Lung (tissue), 4 donors: ENCODE data around the gene PPIH. TPM values are rescaled to one million over a fixed set of nuclear protein-coding genes. Genes with fewer than 3 reads are reported as not detected.

Experiments used
- polyA plus RNA-seq, 2 donors: library from polyadenylated mRNA; stranded (reverse); fragments of 200-250 nt; gene quantifications; one replicate each; pipeline ENCODE4 v1.2.1, GENCODE V29; 2013
- total RNA-seq, 2 donors: library from RNA; depleted of rRNA in 1 of 2; stranded (reverse); fragments of >200 nt in 1 of 2; gene quantifications; one replicate each; pipeline ENCODE4 v1.2.1, GENCODE V29; 2014 to 2021
- donor health status: Bipolar disorder and iron deficiency.
- donor health status: healthy.
- donor health status: DM: yes; HTN: yes; CAD: no.

The PPIH gene
- total and polyA plus RNA-seq, 4 donors: 28.6 to 68.1 (median 31.4) TPM

Other genes starting within 250 kb of the PPIH start
- 1 to 10 TPM; 6.6 to 9.1 TPM for gene ZMYND12, start 202.4 kb upstream of the PPIH start, total RNA-seq
- gene ZMYND12, start 202.4 kb upstream of the PPIH start, polyA plus RNA-seq: 1 to 10 TPM; 3.9 to 5.4 TPM
- 10 to 100 TPM; 33.0 to 63.5 TPM for gene PPCS, start 201.9 kb upstream of the PPIH start, total RNA-seq
- gene PPCS, start 201.9 kb upstream of the PPIH start, polyA plus RNA-seq: 100 to 1,000 TPM in 1 of 2 donors, 10 to 100 TPM in 1; 60.4 to 103 TPM
- 10 to 100 TPM; 13.5 to 21.4 TPM for gene CCDC30, start 195.1 kb upstream of the PPIH start, total RNA-seq
- gene CCDC30, start 195.1 kb upstream of the PPIH start, polyA plus RNA-seq: 1 to 10 TPM; 1.5 to 5.0 TPM
- gene YBX1, start 24.0 kb downstream of the PPIH start, total RNA-seq: 100 to 1,000 TPM; 298 to 617 TPM
- 100 to 1,000 TPM; 560 to 617 TPM for gene YBX1, start 24.0 kb downstream of the PPIH start, polyA plus RNA-seq
- 1 to 10 TPM in 1 of 2 donors, not detected in 1; 2.0 TPM for gene CLDN19, start 81.8 kb downstream of the PPIH start, total RNA-seq
- gene CLDN19, start 81.8 kb downstream of the PPIH start, polyA plus RNA-seq: under 1 TPM; 0.01 to 0.04 TPM
- 10 to 100 TPM; 38.5 to 49.0 TPM for gene P3H1, start 108.6 kb downstream of the PPIH start, total RNA-seq
- gene P3H1, start 108.6 kb downstream of the PPIH start, polyA plus RNA-seq: 10 to 100 TPM; 31.0 to 31.5 TPM
- 1 to 10 TPM; 2.8 to 4.4 TPM for gene C1orf50, start 108.8 kb downstream of the PPIH start, total RNA-seq
- 1 to 10 TPM; 2.6 to 4.6 TPM for gene C1orf50, start 108.8 kb downstream of the PPIH start, polyA plus RNA-seq
- under 1 TPM; 0.09 TPM for gene TMEM269, start 126.6 kb downstream of the PPIH start, total RNA-seq
- gene TMEM269, start 126.6 kb downstream of the PPIH start, polyA plus RNA-seq: under 1 TPM; 0.03 to 0.06 TPM
- 10 to 100 TPM; 15.3 to 19.8 TPM for gene ERMAP, start 158.7 kb downstream of the PPIH start, total RNA-seq
- gene ERMAP, start 158.7 kb downstream of the PPIH start, polyA plus RNA-seq: 1 to 10 TPM; 4.8 to 6.0 TPM
- 10 to 100 TPM; 12.5 to 31.7 TPM for gene SVBP, start 159.0 kb downstream of the PPIH start, total RNA-seq
- gene SVBP, start 159.0 kb downstream of the PPIH start, polyA plus RNA-seq: 10 to 100 TPM; 20.3 to 35.3 TPM
- gene ZNF691, start 188.2 kb downstream of the PPIH start, total RNA-seq: 10 to 100 TPM in 1 of 2 donors, 1 to 10 TPM in 1; 8.2 to 14.5 TPM
- 1 to 10 TPM; 6.6 to 8.4 TPM for gene ZNF691, start 188.2 kb downstream of the PPIH start, polyA plus RNA-seq